Measurements from ENCODE around the gene PYGB.
A peak's percentile ranks its signal among the peaks of the same experiment; 100 is the strongest.

The PYGB gene

DNA sequence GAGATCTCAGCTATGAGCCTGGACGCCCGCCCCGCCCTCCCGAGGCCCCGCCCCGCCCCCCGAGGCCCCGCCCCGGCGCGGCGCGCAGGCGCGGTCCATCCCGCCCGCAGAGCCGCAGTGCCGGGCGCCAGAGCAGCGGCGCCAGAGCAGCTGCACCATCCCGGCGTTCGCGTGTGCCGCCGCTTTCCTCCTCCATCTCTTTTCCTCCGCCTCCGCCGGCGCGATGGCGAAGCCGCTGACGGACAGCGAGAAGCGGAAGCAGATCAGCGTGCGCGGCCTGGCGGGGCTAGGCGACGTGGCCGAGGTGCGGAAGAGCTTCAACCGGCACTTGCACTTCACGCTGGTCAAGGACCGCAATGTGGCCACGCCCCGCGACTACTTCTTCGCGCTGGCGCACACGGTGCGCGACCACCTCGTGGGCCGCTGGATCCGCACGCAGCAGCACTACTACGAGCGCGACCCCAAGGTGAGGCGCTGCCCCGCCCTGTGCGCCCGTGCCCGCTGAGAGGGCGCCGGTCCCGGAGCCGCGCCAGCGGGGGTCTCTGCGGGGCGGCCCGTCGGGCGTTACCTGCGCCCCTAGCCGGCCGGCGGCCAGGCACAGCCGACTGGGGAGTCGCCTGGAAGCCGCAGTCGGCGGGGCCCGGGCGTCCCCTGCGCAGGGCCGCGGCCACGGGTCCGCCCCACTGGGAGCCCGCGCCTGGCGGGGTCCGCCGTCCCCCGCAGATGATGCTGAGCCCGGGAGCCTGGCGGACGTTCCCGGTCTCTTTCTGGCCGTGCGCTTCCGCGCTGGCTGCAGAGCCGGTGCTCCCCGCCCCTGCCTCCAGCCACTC, at the start of gene PYGB:
TSS of gene PYGB (plus strand) at position 130 of the 830 bp plus-strand sequence. CDS start at position 224, 94 bp downstream.
- peak; percentile 37 for DNase-seq

DNA sequence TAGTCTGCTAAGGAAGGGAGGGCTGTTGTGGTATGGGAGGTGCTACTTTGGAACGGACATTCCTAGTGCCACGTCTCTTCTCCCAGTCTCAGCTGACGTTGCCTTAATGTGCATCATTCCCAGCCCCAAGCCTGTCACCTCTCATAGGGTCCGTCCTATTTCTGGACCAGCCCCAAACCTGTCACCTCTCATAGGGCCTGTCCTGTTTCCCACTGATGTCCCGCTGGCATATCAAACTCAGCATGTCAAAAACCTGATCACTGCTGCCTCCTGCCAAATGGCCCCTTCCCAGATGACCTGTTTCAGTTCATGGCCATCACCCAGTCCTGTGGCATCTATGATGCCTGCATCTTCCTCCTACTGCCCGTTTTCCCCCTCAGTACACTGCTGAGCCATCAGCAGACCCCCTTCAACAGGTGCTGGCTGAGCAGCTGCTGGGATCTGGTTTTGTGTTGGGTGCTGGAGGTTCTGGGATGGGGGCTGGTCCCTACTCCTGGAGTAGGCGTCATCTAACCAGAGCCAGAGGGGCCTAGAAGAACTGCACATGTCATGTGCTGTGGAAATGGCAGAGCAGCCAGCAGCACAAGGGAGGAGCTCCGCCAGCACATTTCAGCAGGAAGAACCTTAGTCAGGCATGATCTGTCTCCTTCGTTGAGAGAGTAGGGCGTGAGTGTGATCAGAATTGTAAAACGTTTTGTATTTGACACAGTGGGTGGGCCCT, 49.1 kb upstream of the PYGB start:
- DNase-seq = no peak

DNA sequence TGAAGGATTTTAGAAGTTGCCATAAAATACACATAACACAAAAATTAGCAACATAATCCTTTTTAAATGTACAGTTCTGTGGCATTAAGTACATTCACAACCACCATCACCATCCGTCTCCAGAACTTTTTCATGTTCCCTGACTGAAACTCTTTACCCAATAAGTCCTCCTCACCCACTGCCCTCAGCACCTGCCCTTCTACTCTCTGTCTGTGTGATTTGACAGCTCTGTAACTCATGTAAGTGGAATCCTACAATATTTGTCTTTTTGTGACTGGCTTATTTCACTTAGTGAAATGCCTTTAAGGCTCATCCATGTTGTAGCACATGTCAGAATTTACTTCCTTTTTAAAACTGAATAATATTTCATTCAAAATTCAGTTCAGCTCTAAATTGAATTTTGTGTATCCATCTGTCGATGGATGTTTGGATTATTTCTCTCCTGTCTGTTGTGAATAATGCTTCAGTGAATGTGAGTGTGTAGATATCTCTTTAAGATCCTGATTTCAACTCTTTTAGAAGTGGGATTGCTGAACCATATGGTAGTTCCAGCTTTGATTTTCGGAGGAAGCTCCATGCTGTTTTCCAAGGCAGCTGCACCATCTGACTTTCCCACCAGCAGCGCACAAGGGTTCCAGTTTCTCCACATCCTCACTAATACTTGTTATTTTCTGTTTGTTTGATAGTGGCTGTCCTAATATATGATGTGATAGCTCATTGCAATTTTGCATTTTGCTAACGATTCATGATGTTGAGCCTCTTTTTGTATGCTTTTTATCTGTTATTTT, 48.2 kb upstream of the PYGB start:
- DNase-seq = no peak

DNA sequence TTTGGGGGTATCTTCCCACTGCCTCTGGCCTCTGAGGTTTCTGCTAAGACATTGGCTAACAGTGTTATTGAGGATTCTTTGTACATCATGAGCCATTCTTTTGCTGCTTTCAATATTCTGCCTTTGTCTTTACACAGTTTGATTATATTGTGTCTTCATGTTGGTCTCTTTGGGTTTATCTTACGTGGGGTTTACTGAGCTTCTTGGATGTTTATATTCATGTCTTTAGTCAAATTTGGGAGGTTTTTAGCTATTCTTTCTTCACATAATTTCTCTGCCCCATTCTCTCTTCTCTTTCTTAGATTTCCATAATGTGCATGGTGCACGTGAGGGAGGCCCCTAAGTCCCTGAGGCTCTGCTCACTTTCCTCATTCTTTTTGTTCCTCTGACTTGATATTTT, 44.8 kb upstream of the PYGB start:
- DNase-seq = no peak

DNA sequence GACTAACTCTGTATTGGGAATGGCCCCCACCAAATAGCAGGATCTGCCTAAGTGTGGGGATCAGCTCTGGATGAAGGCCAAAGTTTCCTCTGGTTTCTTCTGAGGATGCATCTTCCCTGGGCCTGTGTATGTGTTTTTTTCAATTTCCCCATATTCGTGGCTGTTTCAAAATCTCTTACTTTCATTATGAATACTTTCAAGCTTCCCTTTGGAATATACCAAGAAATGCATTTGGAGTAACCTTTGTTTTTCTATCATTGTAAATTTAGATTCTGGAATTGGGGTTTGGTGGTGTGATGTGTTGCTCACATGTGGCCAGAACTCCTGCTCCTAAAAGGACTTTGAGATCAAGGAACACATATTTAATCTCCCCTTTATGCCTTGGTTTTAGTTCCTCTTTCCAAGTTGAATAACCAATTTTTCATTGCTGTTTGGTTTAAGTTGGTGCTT, 44.0 kb upstream of the PYGB start:
- no peak for DNase-seq

DNA sequence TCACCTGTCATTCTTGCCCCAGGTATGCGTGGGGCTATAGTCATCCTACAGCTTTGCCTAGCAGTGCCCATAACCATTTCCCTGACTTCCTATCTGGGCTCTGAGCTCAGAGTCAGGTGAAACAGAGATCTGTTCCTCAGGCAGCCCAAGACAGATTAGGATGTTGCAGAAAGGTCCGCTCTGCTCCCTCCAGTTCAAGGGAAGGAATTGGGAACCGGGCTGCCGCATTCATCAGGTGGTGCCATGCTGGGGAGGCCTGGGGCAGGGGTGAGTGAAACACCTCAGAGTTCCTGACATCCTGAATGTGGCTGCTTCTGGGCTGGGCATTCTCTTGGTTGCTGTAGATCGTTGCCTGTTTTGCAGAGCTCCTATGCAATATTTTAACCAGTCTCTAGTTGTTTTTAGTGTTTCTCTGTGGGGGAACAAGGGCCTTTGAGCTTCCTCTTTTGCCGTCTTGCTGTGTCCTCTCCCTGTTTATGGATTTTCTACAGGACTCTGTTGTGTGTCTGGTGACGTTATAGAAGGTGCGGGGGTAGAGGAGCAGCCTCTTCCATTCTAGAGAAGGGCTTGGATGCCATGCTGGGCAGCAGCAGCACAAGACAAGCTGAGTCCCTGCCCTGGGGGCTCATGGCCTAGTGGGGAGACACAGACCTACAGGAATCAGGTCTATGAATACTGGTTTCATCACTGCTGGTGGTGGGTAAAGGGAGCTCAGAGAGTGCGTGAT, 43.2 kb upstream of the PYGB start:
- no peak for DNase-seq

DNA sequence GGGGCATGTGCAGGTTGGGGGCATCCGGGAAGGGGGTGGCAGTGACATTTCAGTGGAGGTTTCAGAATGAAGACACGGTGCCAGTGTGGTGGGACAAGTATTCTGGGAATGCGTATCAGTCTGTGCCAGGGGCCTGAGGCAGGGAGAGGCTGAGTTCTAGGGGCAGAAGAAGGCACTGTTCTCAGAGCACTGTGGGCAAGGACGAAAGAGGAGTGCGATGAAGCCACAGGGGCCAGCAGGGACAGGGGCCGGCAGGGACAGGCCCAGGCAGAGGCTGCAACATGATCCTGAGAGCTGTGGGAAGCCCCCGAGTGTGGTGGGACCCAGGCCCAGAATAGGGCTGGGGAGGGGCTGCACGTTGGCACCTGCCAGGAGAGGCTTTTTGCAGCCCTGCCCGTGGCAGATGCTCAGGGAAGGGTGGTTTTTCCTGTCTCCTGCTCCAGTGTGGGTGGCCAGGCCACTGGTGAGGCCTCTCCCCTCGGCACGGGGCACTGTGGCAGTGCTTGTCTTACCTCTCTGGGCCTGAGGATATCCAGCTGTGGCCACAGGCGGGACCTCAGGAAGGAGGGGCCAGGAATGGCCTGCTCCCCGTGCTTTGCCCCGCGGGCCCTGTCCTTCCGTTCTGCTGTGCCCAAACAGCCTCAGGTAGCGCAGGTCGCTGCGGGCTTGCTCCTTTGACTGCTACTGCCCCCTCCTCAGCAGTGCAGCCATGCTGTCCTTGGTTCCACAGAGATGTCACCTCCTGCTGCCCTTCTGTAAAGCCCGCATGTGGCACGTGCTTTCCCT, 42.4 kb upstream of the PYGB start:
- no peak for DNase-seq

DNA sequence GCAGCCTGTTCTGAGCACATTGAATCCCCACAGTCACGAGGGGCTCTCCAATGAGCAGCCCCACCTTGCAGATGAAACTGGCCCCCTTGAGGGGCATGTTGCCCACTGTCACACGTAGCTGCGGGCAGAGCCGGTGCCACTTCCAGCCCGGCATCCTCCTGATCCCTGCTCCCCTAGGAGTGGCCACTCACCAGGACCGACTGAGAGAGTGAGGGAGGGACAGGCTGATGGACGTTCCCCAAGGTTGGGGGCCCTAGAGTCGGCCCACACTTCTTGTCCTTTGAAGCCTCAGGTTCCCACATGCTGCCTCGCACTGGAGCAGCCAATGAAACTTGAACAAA, 41.9 kb upstream of the PYGB start:
- DNase-seq = no peak

DNA sequence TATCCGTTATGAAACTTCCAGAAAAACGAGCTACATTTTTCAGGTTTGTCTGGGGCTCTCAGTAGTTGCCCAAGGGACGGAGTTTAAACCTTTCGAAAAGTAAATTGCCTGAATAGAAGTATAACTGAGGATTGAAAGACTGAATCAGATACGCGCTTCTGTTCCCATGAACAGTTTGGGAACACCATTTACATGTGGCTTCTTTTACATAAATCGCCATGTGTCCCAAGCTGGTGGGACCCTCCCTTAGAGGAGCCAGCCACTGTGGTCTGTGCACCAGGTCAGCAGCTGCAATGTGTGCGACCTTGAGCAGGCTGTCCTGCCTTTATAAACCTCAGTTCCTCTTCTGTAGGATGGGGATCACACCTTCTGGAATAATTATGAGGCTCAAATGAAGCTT, 41.3 kb upstream of the PYGB start:
- DNase-seq = no peak

DNA sequence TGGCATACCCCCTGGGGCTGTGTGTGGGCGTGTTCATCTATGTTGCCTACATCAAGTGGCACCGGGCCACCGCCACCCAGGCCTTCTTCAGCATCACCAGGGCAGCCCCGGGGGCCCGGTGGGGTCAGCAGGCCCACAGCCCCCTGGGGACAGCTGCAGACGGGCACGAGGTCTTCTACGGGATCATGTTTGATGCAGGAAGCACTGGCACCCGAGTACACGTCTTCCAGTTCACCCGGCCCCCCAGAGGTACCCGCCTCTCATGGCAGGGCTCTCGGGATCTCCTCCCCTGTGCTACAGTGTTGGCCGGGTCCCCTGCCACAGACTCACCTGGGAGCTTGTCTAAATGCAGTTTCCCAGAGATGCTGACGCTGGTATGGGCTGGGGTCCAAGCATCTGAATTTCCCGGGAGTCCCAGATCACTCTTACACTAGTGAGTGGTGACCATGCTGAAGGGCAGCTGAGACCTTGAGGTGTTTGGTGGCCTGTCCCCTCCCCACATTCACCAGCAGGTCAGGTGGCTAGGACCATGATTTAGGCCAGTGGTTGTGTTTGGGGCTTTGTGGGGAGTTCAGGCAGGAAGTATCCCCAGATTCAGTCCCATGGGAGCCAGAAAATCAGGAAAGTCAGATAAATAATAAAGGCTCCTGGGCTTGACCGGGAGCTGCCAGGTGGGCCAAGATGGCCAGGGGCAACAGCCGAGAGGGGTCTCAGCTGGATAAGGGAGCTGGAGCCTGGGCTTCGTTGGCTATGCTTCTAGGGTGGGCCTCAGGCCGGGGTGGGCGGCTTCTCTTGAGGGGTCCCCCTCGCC, 40.5 kb upstream of the PYGB start:
- DNase-seq = no peak

DNA sequence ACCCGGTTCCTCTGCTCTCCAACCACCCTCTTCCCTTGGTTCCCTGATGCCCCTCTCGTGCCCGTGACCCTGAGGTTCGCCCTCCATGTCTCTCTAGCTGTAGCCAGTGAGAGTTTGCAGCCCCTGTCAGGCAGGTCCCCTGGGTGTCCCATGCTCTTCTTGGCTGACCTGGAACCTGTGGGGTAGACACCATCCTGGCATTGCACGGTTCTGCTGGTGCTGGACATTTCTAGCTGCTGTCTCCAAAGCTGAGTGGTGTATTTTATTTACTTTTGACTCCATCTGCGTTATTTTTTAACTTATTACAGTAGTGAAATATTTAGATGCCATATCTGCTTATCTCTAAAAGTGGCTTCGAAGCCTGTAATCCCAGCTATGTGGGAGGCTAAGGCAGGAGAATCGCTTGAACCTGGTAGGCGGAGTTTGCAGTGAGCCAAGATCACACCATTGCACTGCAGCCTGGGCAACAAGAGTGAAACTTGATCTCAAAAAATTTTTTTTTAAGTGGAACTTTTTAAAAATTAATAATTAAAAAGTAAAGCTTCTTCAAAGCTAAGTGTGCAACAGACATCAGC, 39.8 kb upstream of the PYGB start:
- no peak for DNase-seq

DNA sequence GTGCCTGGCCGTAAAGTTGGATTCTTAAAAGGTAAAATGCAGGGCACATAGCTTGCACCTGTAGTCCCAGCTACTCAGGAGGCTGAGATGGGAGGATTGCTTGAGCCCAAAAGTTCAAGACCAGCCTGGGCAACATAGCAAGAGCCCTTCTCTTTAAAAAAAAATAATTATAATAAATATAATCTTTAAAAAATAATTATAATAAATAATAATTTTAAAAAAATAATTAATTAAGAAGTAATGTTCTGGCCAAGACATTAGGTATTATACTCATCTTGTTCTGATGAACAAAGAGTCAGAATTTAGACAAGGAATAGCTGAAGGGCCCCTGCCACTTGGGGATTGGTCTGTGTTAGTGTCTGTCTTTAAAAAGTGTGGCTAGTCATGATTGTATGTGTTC, 38.5 kb upstream of the PYGB start:
- no peak for DNase-seq

DNA sequence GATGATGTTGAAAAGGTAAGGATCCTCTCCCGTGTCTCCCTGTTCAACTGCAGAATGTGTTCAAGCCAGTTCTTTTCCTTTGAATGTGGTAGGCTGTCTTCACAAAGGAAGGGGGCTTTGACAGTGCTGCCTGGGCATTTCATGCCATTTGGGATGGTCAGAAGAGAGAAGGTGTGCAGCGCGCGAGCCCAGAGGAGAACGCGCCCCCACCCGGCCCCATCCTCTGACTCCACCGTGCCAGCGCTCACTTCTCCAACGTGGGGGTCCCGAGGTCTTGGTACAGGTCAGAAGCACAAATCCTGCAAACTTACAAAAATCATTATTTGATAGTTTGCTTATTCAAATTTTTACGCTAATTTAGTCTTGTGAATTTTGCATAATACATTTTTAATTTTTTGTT, 38.0 kb upstream of the PYGB start:
- DNase-seq = no peak

DNA sequence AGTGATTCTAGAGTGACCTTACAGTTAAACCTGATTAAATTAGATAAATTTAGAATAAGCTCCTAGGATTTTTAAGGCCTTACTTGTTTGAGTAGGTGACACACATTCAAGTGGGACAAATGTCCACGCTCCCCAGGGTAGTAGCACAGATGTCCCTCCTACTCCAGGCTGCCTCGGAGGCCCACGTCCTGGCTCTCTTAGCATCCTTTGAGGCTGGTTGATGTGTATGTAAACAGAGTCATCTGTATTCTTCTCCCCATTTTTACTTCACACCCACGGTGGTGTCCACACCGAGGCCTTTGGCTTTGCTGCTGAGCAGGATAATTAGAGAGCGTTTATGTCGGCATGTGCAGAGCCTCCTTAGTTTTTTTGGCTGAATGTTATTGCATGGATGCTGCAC, 36.6 kb upstream of the PYGB start:
- no peak for DNase-seq

DNA sequence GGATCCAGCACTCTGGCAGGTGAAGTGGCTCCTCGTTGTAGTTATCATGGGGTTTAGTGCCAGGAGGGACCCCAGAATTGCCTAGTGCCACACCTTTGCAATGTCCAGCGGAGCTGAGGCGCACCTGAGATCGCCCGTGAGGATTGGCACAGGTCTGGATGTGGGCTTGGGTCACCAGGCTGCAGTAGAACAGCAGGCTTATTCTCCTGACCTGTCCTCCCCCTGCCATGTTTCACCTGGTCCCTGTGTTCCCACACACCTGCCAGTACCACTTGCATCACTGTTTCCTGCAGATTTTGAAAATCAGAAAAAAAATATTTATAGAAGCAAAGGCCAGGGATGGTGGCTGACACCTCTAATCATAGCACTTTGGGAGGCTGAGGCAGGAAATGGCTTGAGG, 35.6 kb upstream of the PYGB start:
- no peak for DNase-seq

DNA sequence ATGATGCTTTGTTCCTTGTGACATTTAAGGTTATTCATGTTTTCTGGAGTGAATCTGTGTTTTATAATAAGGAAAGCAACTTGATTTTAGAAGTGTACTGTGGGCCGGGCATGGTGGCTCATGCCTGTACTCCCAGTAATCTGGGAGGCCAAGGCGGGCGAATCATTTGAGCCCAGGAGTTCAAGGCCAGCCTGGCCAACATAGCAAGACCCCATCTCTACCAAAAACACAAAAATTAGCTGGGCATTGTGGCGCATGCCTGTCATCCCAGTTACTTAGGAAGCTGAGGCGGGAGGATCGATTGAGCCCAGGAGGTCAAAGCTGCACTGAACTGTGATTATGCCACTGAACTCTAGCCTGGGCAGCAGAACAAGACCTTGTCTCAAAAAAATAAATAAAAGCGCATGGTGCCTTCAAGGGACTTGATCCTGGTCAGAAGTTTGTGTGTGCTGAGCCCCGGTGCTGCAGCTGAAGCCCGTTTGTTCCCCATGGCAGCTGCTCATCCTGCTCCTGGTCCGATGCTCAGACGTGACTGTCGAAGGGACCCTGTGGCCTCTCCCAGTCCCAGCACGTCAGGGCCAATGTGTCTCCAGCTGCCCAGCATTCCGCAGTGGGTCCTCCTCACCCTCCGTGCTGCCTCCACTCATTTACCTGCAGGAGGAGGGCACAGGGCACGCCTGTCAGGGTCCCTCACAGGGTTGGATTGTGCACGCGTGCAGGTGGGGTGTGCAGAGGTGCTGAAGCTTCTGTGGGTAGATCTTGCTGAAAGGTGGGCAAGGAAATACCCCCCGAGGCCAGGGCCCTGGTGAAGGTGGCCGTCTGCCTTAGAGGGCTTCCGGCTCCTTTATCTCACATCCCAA, 34.1 kb upstream of the PYGB start:
- no peak for DNase-seq

DNA sequence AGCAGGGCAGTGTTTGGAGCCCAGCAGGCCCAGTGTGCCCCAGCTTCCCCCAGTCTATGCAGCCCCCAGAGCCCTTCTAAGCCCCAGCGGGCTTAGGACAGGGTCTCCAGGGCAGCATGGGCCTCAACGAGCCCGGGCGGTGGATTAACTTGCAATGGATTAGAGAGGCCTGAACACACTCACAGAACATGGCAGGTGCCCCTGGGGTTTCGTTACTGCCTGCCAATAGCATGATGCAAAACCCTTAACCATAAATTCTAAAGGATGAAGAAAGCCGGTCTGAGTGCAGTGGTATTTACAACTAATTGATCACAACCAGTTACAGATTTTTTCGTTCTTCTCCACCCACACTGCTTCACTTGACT, 33.5 kb upstream of the PYGB start:
- no peak for DNase-seq

DNA sequence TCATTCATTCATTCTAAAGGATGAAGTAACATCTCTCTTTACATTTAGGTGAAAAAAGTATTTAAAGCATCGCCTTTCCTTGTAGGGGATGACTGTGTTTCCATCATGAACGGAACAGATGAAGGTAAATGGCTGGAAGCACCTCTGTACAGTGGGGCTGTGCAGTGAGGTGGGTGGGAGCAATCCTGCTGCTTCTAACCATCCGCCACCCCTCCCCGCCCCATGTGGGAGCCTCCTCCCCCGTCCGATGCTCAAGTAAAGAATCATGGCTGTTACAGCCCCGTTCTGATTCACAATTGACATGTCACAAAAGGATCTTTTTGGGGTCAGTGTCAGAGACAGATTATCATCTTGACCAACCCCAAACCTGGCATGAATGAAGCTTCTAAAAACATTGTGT, 33.1 kb upstream of the PYGB start:
- no peak for DNase-seq

DNA sequence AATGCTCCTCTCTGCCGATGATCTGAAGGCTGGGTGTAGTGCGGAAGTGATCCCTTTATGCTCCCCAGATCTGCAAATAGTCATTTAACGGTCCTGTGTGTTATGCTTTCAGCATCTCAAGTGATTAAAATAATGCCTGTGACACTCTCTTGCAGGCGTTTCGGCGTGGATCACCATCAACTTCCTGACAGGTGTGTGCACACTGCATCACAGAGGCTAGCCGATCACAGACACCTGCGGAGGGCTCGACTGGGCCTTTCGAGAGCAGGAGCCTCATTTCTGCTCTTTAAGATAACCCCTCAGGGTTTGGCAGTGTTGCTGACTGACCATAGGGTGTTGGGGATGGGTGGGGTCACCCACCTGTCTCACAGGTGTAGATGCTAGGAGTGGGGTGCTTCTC, 32.4 kb upstream of the PYGB start:
- DNase-seq = no peak

Data from amniotic stem cell (primary cell).